GM12872 (cell line): Measurements from ENCODE around the gene VPS13D.

Experiments used
- CTCF ChIP-seq: IDR thresholded peaks from 3 replicates; pipeline ENCODE4 v1.5.1; 2011; ENCODE audit warnings: low read depth, mild to moderate bottlenecking, low read length, moderate library complexity; ENCODE audit not compliant: insufficient read depth

VPS13D gene

GRCh38 chr1:12428334-12428733 lies 198.5 kb downstream of the VPS13D start:
- no peak for TF ChIP-seq CTCF

- TF ChIP-seq CTCF: no peak
Observed at GRCh38 chr1:12430525-12430924, 200.7 kb downstream of the VPS13D start.

GRCh38 chr1:12432897-12433296 lies 203.1 kb downstream of the VPS13D start:
- TF ChIP-seq CTCF: no peak

- no peak for TF ChIP-seq CTCF
Observed at GRCh38 chr1:12433323-12434053, 203.7 kb downstream of the VPS13D start.

GRCh38 chr1:12434174-12434573 lies 204.3 kb downstream of the VPS13D start:
- no peak for TF ChIP-seq CTCF

GRCh38 chr1:12434686-12435085 lies 204.9 kb downstream of the VPS13D start:
- TF ChIP-seq CTCF: no peak

- TF ChIP-seq CTCF: no peak
Observed at GRCh38 chr1:12435639-12436344, 206.0 kb downstream of the VPS13D start.
